ENCODE measurements around the gene KDM2A.
A peak's percentile ranks its signal among the peaks of the same experiment; 100 is the strongest.

Gene KDM2A

GRCh38 chr11:67300756-67301312, 181.8 kb downstream of the KDM2A start:
- TF ChIP-seq Cebpa-rat (IDR thresholded peaks at IDR 0.05), result no peak
- Histone ChIP-seq H3K4me1 (peaks cover 54 to 75% (median 57%) of the 10 kb centered on the region in 10 experiments), H4K20me1 (peaks cover 45 to 93% (median 77%) of the 10 kb centered on the region in 11 experiments), H3K27me3 (no peaks in the 10 kb centered on the region), H3K27ac (peak overlapping the region in 8 of 11 experiments; percentile 8 to 91 (median 88); a peak in 12 of 22 replicates), H3K4me3 (peak overlapping the region in 5 of 10 experiments; percentile 67 to 82 (median 73); a peak in 8 of 20 replicates), H3K9ac (peak overlapping the region; percentile 14 to 94 (median 87); a peak in 17 of 22 replicates), H3K4me2 (peak overlapping the region; percentile 84 to 97 (median 91); a peak in 21 of 22 replicates), H3K9me3 (replicated peaks in 1 of 11) (peaks cover 1 to 10% (median 3%) of the 10 kb centered on the region in 11 experiments; a peak in 21 of 22 replicates), H3K36me3 (peaks cover 70 to 89% (median 75%) of the 10 kb centered on the region in 11 experiments)

DNA sequence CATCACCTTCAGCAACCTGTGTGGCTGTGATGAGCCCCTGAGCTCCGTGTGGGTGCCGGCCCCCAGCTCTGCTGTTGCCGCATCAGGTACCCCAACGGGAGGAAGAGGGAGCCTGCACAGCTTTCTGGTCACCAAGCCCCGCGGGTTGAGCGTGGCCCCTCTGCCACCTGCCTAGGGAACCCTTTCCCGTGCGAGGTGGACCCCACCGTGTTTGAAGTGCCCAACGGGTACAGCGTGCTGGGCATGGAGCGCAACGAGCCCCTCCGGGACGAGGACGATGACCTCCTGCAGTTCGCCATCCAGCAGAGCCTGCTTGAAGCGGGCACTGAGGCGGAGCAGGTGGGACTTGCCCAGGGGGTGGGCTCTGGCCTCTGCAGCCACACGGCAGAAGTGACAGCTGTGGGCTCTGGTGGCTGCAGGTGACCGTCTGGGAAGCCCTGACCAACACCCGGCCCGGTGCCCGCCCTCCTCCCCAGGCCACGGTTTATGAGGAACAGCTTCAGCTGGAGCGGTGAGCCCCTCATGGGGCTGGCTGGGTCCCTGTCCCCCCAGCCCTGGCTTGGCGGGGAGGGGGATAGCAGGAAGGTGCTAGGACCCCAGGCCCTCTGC, 182.4 kb downstream of the KDM2A start:
- H3K27ac ChIP-seq, result peak overlapping the region in 10 of 11 experiments; percentile 65 to 94 (median 90); a peak in 19 of 22 replicates
- TF ChIP-seq Cebpa-rat (IDR thresholded peaks at IDR 0.05), result no peak
- H3K4me3 ChIP-seq, result peak overlapping the region in 8 of 10 experiments; percentile 7 to 82 (median 70); a peak in 12 of 20 replicates
- H3K4me2 ChIP-seq, result peak overlapping the region; percentile 84 to 97 (median 91)
- H3K36me3 ChIP-seq, result peaks cover 67 to 87% (median 72%) of the 10 kb centered on the region in 11 experiments
- H3K27me3 ChIP-seq, result no peaks in the 10 kb centered on the region
- peaks cover 0 to 4% (median 0%) of the 10 kb centered on the region in 11 experiments; a peak in 2 of 22 replicates for H3K9me3 ChIP-seq (replicated peaks in 1 of 11)
- H4K20me1 ChIP-seq, result peaks cover 44 to 89% (median 76%) of the 10 kb centered on the region in 11 experiments
- H3K4me1 ChIP-seq, result peaks cover 54 to 75% (median 58%) of the 10 kb centered on the region in 10 experiments
- peak overlapping the region; percentile 73 to 94 (median 87) for H3K9ac ChIP-seq

GRCh38 chr11:67301951-67302516, 183.0 kb downstream of the KDM2A start:
- TF ChIP-seq Cebpa-rat (IDR thresholded peaks at IDR 0.05), result no peak
- Histone ChIP-seq H3K9me3 (replicated peaks in 1 of 11) (no peaks in the 10 kb centered on the region), H3K4me3 (peak overlapping the region; percentile 63 to 82 (median 70); a peak in 19 of 20 replicates), H3K4me2 (peak overlapping the region; percentile 84 to 97 (median 91)), H3K9ac (peak overlapping the region; percentile 73 to 94 (median 87)), H3K4me1 (peaks cover 54 to 75% (median 58%) of the 10 kb centered on the region in 10 experiments), H4K20me1 (peaks cover 41 to 89% (median 70%) of the 10 kb centered on the region in 11 experiments), H3K27ac (peak overlapping the region in 10 of 11 experiments; percentile 65 to 94 (median 90); a peak in 20 of 22 replicates), H3K27me3 (no peaks in the 10 kb centered on the region), H3K36me3 (peaks cover 66 to 87% (median 72%) of the 10 kb centered on the region in 11 experiments)

DNA sequence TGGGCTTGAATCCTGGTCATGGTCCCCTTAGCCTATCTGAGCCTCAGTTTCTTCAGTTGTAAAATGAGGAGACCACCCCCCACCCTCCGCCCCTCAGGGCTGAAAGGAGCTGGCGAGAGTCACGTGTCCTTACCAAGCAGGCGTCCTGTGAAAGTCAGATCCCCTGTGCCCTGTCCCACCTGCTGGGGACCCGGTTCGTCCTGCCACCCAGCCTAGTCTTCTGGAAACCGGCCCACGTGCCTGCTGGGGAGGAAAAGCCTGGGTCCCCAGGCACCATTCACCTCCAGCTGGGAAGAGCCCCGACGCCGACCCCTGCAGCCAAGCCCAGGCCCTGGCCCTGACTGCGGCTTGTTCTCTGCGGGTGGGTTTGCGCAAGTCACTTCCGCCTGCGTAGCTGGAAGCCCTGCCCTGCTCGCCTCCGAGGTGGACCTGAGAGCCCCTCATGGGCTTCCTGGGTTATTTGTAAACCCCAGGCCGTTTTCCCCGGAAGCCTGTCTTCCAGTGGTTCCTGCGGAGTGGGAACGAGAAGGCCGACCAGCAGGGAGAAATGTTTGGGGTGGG, 183.6 kb downstream of the KDM2A start:
- H3K9me3 ChIP-seq (replicated peaks in 1 of 11), result no peaks in the 10 kb centered on the region
- peaks cover 67 to 87% (median 73%) of the 10 kb centered on the region in 11 experiments for H3K36me3 ChIP-seq
- peaks cover 41 to 89% (median 68%) of the 10 kb centered on the region in 11 experiments for H4K20me1 ChIP-seq
- H3K9ac ChIP-seq, result peak overlapping the region; percentile 73 to 94 (median 87)
- peaks cover 54 to 75% (median 58%) of the 10 kb centered on the region in 10 experiments for H3K4me1 ChIP-seq
- TF ChIP-seq Cebpa-rat (IDR thresholded peaks at IDR 0.05), result peak in 7 of 11 experiments; percentile 31 to 77 (median 40); a peak in 7 of 22 replicates
- H3K27me3 ChIP-seq, result no peaks in the 10 kb centered on the region
- H3K4me3 ChIP-seq, result peak overlapping the region; percentile 63 to 82 (median 70)
- peak overlapping the region; percentile 61 to 94 (median 90); a peak in 21 of 22 replicates for H3K27ac ChIP-seq
- peak overlapping the region; percentile 84 to 97 (median 91) for H3K4me2 ChIP-seq

DNA sequence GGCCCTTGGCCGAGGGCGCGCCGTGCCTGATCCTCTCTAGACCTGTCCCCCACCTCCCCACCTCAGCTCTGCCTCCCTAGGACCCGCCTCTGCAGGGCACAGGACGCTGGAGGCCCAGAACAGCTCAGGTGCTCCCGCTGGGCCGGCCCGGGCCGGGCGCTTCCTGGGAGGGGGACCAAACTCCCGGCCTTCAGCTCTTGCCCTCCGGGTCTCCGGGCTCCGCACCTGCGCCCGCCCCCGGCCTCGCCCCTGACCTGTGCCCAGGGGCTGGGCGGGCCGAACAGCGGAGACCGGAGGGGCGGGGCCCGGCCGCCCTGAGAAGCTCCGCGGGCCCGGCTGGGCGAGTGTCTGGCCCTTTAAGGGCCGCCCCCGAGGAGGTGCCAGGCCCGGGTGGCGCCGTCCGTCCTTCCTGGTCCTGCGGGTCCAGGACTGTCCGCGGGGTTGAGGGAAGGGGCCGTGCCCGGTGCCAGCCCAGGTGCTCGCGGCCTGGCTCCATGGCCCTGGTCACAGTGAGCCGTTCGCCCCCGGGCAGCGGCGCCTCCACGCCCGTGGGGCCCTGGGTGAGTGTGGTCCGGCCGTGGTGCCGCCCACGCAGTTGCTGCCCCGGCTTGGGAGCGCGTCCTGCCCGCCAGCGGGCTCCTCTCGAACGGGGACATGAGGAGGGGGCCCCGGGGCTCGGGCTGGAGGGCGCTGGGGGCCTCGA, 184.2 kb downstream of the KDM2A start, which contains the start of gene SSH3:
TSS of gene SSH3 (plus strand) at position 399 of the 703 bp plus-strand sequence. CDS start at position 495, 96 bp downstream.
- Histone ChIP-seq H3K4me2 (peak within 1 kb of the TSS; percentile 84 to 97 (median 91)), H3K4me1 (peaks cover 50 to 71% (median 58%) of the 10 kb centered on the region in 10 experiments), H3K27me3 (no peaks in the 10 kb centered on the region), H3K36me3 (peaks cover 67 to 87% (median 72%) of the 10 kb centered on the region in 11 experiments), H3K4me3 (peak within 1 kb of the TSS; percentile 63 to 82 (median 70)), H3K27ac (peak within 1 kb of the TSS; percentile 61 to 94 (median 90)), H4K20me1 (peaks cover 36 to 89% (median 62%) of the 10 kb centered on the region in 11 experiments), H3K9me3 (replicated peaks in 1 of 11) (no peaks in the 10 kb centered on the region), H3K9ac (peak within 1 kb of the TSS; percentile 73 to 94 (median 87))
- no peak for TF ChIP-seq Cebpa-rat (IDR thresholded peaks at IDR 0.05)

DNA sequence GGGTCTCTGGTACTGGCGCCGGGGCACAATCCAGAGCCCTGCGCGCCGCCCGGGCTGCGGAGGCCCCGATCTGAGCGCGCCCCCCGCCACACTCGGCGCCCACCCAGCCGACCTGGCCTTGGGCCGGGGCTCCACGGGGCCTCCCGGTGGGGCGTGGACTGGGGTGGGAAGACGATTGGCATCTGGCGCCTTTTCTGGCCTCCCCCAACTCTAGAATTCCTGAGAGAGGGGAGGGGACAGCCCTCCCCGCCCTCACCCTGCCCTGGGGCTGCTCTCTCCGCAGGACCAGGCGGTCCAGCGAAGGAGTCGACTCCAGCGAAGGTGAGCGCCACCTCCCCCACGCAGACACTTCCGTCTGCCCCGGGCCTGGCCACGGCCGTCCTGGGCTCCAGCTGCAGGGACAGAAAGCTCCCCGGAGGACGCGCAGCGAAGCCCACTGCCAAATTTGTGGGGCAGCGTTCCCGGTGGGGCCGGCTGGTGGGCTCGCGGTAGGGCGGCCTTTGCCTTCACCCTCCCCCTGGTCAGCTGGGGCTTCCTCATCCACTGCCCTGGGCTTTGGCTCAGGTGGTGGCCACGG, 184.9 kb downstream of the KDM2A start:
- Histone ChIP-seq H3K9me3 (replicated peaks in 1 of 11) (no peaks in the 10 kb centered on the region), H3K27ac (peak overlapping the region; percentile 61 to 94 (median 90)), H3K27me3 (no peaks in the 10 kb centered on the region), H3K4me1 (peaks cover 46 to 67% (median 62%) of the 10 kb centered on the region in 10 experiments), H3K36me3 (peaks cover 67 to 87% (median 72%) of the 10 kb centered on the region in 11 experiments), H3K9ac (peak overlapping the region; percentile 73 to 94 (median 87)), H4K20me1 (peaks cover 33 to 89% (median 58%) of the 10 kb centered on the region in 11 experiments), H3K4me2 (peak overlapping the region; percentile 84 to 97 (median 91)), H3K4me3 (peak overlapping the region; percentile 63 to 82 (median 70))
- TF ChIP-seq Cebpa-rat (IDR thresholded peaks at IDR 0.05), result no peak

- no peaks in the 10 kb centered on the region for H3K27me3 ChIP-seq
- no peaks in the 10 kb centered on the region for H3K9me3 ChIP-seq (replicated peaks in 1 of 11)
- H3K4me2 ChIP-seq, result peak overlapping the region; percentile 84 to 97 (median 91)
- peak overlapping the region; percentile 73 to 94 (median 87) for H3K9ac ChIP-seq
- H3K36me3 ChIP-seq, result peaks cover 67 to 87% (median 72%) of the 10 kb centered on the region in 11 experiments
- no peak for TF ChIP-seq Cebpa-rat (IDR thresholded peaks at IDR 0.05)
- peak overlapping the region in 9 of 11 experiments; percentile 73 to 94 (median 90); a peak in 18 of 22 replicates for H3K27ac ChIP-seq
- H3K4me1 ChIP-seq, result peaks cover 42 to 71% (median 60%) of the 10 kb centered on the region in 10 experiments
- peak overlapping the region; percentile 63 to 82 (median 70) for H3K4me3 ChIP-seq
- peaks cover 28 to 89% (median 58%) of the 10 kb centered on the region in 11 experiments for H4K20me1 ChIP-seq
Observed at GRCh38 chr11:67304511-67305113, 185.5 kb downstream of the KDM2A start.

All from BLaER1 treated with 17β-estradiol and CSF1 and Interleukin-3, amounts not matched to agents 10 nM and 100 nM (cell line).